A549 (cell line): ENCODE results near the gene CDK11B.
"Not testable (repeated sequence)": the region's sequence is repeated elsewhere in the genome, so short reads cannot be mapped to it uniquely, and the experiment has no call there.

Experiments
- CTCF ChIP-seq: fragments of >200 bp; sonication (Bioruptor Twin); formaldehyde crosslinking; IDR thresholded peaks from 3 replicates; pipeline ENCODE4 v1.5.1; 2016
- E2F6 ChIP-seq: IDR thresholded peaks from 2 replicates; pipeline ENCODE4 v1.6.1; 2012; ENCODE audit warnings: low read depth, borderline replicate concordance
- JUN ChIP-seq, 2 experiments: fragments of >200 bp; sonication (Bioruptor Twin); formaldehyde crosslinking; IDR thresholded peaks; 2 replicates in 1 of 2; 3 replicates in 1 of 2; pipeline ENCODE4 v1.6.1; 2016 to 2017
- KDM5A ChIP-seq: fragments of 200-600 bp; sonication (generic); IDR thresholded peaks from 2 replicates; pipeline ENCODE4 v1.6.1; 2016; ENCODE audit warnings: antibody characterized with exemption, mild to moderate bottlenecking
- PHF8 ChIP-seq: fragments of 200-600 bp; sonication (generic); IDR thresholded peaks from 2 replicates; pipeline ENCODE4 v1.6.1; 2016; ENCODE audit warnings: low read depth, mild to moderate bottlenecking, antibody characterized with exemption, moderate library complexity, borderline replicate concordance
- POLR2A ChIP-seq: IDR thresholded peaks from 2 replicates; pipeline ENCODE4 v1.6.1; 2012; ENCODE audit warnings: mild to moderate bottlenecking, low read length
- RAD21 ChIP-seq, 2 experiments: fragments of >200 bp in 1 of 2; sonication (Bioruptor Twin) in 1 of 2; formaldehyde crosslinking in 1 of 2; IDR thresholded peaks in 1 of 2; conservative IDR thresholded peaks in 1 of 2; 2 replicates in 1 of 2; 3 replicates in 1 of 2; pipeline ENCODE4 v1.6.1; 2012 to 2018; ENCODE audit warnings: inconsistent platforms in 1 of 2
- SREBF2 ChIP-seq: fragments of 450-650 bp; IDR thresholded peaks from 2 replicates; pipeline ENCODE4 v1.6.1; 2014; ENCODE audit warnings: mild to moderate bottlenecking, moderate library complexity
- TP53 ChIP-seq: fragments of 250-450 bp; sonication (Bioruptor Pico); IDR thresholded peaks from 2 replicates; pipeline ENCODE4 v1.5.0; 2021; ENCODE audit warnings: mild to moderate bottlenecking, moderate library complexity
- TF ChIP-seq, protein P1 (sequence below): fragments of 200-600 bp; sonication (generic); IDR thresholded peaks from 2 replicates; pipeline ENCODE4 v1.6.1; 2016; ENCODE audit warnings: antibody characterized with exemption, mild to moderate bottlenecking, moderate library complexity
- TF ChIP-seq, protein P2 (sequence below): IDR thresholded peaks from 2 replicates; pipeline ENCODE4 v1.6.1; 2012

DNA sequence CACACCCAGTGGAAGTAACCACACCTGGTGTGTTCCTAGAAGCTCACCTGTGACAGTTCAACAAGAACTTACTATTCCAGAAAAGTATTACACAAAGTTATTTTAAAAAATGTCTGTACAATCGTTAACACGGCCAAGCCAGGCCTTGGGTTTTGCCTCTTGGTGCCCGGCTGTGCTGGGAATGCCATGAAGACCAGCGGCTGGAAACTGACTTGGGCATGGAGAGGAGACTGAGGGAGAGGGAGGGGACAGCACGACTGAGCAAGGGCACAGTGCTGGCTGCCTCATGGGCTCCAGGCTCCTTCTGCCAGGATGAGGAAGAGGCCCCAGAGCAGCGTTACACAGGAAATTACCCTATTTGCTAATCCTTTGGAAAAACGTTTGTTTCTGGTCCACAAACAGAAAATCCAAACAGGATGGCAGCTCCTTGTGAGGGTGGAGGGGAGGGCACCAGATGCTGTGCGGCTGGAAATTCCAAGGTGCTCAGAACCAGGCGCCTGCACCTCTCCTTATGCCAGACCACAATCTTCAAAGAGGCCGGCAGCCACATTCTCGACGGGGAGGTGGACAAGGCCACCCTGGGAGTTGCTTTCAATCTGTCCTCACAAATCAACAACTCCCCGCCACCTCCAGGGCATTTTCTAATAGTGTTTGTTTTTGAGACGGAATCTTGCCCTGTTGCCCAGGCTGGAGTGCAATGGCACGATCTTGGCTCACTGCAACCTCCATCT lies 4.2 kb upstream of the CDK11B start:
- not testable (repeated sequence) for TF ChIP-seq JUN (IDR thresholded peaks at IDR 0.05); POLR2A; CTCF; RAD21 (conservative IDR thresholded peaks at IDR 0.05 in 1 of 2, IDR thresholded peaks at IDR 0.05 in 1 of 2); PHF8; E2F6; TP53 (CRISPR knock-in tag); SREBF2; KDM5A
- TF ChIP-seq, protein P1, sequence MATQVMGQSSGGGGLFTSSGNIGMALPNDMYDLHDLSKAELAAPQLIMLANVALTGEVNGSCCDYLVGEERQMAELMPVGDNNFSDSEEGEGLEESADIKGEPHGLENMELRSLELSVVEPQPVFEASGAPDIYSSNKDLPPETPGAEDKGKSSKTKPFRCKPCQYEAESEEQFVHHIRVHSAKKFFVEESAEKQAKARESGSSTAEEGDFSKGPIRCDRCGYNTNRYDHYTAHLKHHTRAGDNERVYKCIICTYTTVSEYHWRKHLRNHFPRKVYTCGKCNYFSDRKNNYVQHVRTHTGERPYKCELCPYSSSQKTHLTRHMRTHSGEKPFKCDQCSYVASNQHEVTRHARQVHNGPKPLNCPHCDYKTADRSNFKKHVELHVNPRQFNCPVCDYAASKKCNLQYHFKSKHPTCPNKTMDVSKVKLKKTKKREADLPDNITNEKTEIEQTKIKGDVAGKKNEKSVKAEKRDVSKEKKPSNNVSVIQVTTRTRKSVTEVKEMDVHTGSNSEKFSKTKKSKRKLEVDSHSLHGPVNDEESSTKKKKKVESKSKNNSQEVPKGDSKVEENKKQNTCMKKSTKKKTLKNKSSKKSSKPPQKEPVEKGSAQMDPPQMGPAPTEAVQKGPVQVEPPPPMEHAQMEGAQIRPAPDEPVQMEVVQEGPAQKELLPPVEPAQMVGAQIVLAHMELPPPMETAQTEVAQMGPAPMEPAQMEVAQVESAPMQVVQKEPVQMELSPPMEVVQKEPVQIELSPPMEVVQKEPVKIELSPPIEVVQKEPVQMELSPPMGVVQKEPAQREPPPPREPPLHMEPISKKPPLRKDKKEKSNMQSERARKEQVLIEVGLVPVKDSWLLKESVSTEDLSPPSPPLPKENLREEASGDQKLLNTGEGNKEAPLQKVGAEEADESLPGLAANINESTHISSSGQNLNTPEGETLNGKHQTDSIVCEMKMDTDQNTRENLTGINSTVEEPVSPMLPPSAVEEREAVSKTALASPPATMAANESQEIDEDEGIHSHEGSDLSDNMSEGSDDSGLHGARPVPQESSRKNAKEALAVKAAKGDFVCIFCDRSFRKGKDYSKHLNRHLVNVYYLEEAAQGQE, result not testable (repeated sequence)
- TF ChIP-seq, protein P2, sequence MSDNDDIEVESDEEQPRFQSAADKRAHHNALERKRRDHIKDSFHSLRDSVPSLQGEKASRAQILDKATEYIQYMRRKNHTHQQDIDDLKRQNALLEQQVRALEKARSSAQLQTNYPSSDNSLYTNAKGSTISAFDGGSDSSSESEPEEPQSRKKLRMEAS, result not testable (repeated sequence)
